D721Med (cell line): Measurements from ENCODE around the gene RFPL3.

Experiments used
- DNase-seq: peaks from one replicate; pipeline ENCODE4 v3.0.0; 2011; ENCODE audit warnings: low spot score; ENCODE audit not compliant: insufficient read length
- FAIRE-seq: peaks from 2 replicates; lab custom pipeline; 2011; peaks lifted over from hg19 to GRCh38; lab: Jason Lieb, UNC
- CTCF ChIP-seq: IDR thresholded peaks from 2 replicates; pipeline ENCODE4 v1.5.1; 2012; ENCODE audit warnings: mild to moderate bottlenecking, control low read depth; ENCODE audit not compliant: insufficient read depth; ENCODE audit errors: missing control alignments

The RFPL3 gene

GRCh38 chr22:32313532-32313931, 44.1 kb upstream of the RFPL3 start:
- TF ChIP-seq CTCF = no peak
- no peak for FAIRE-seq
- DNase-seq = no peak

GRCh38 chr22:32317524-32317923, 40.1 kb upstream of the RFPL3 start:
- DNase-seq (no peak), FAIRE-seq (no peak)
- no peak for TF ChIP-seq CTCF

GRCh38 chr22:32318361-32318760, 39.3 kb upstream of the RFPL3 start:
- TF ChIP-seq CTCF = no peak
- FAIRE-seq = no peak
- DNase-seq = no peak

GRCh38 chr22:32319861-32320406, 37.7 kb upstream of the RFPL3 start:
- TF ChIP-seq CTCF = no peak
- DNase-seq (no peak), FAIRE-seq (no peak)

- DNase-seq (no peak), FAIRE-seq (no peak)
- TF ChIP-seq CTCF = no peak
Measured at GRCh38 chr22:32322986-32323385, 34.7 kb upstream of the RFPL3 start.

- no peak for TF ChIP-seq CTCF
- FAIRE-seq (no peak), DNase-seq (no peak)
Measured at GRCh38 chr22:32323513-32324164, 34.0 kb upstream of the RFPL3 start.
